SK-N-SH treated with all-trans-retinoic acid at 6 μM for 48 hours (cell line): ENCODE data around the gene BMP8B.
A peak's percentile ranks its signal among the peaks of the same experiment; 100 is the strongest.

Source experiments
- ATAC-seq: fragments of 200-7000 bp; cut with Tn5 transposase; 3 replicates; pipeline ENCODE4 v1.9.1; 2020; ENCODE audit warnings: mild to moderate bottlenecking, moderate library complexity
- ARNTL ChIP-seq: fragments of 450-650 bp; formaldehyde crosslinking; IDR thresholded peaks from 2 replicates; pipeline ENCODE4 v1.5.0; 2020; ENCODE audit warnings: low read depth, mild to moderate bottlenecking, moderate library complexity, borderline replicate concordance
- BACH2 ChIP-seq: fragments of 250-450 bp; sonication (Bioruptor Pico); IDR thresholded peaks from 2 replicates; pipeline ENCODE4 v1.9.0; 2021; ENCODE audit warnings: mild to moderate bottlenecking, borderline replicate concordance
- CREB5 ChIP-seq: fragments of 250-450 bp; sonication (Bioruptor Pico); IDR thresholded peaks from 2 replicates; pipeline ENCODE4 v1.5.1; 2020; ENCODE audit warnings: low read depth, mild to moderate bottlenecking, moderate library complexity
- CSDC2 ChIP-seq: fragments of 250-450 bp; sonication (Bioruptor Pico); IDR thresholded peaks from 2 replicates; pipeline ENCODE4 v1.5.0; 2020; ENCODE audit warnings: mild to moderate bottlenecking, moderate library complexity
- CSRNP3 ChIP-seq: fragments of 250-450 bp; sonication (Bioruptor Pico); IDR thresholded peaks from 2 replicates; pipeline ENCODE4 v1.5.1; 2021; ENCODE audit warnings: mild to moderate bottlenecking, moderate library complexity
- ESRRG ChIP-seq: fragments of 250-450 bp; sonication (Bioruptor Pico); IDR thresholded peaks from 2 replicates; pipeline ENCODE4 v1.6.1; 2021; ENCODE audit warnings: mild to moderate bottlenecking
- OSR1 ChIP-seq: fragments of 250-450 bp; sonication (Bioruptor Pico); IDR thresholded peaks from 2 replicates; pipeline ENCODE4 v1.8.0; 2022; ENCODE audit warnings: moderate library complexity, mild to moderate bottlenecking, inconsistent platforms
- PATZ1 ChIP-seq: fragments of 250-450 bp; sonication (Bioruptor Pico); IDR thresholded peaks from 2 replicates; pipeline ENCODE4 v1.8.0; 2020; ENCODE audit warnings: mild to moderate bottlenecking, moderate library complexity, borderline replicate concordance
- POU6F1 ChIP-seq: fragments of 250-450 bp; sonication (Bioruptor Pico); IDR thresholded peaks from 2 replicates; pipeline ENCODE4 v1.8.0; 2021; ENCODE audit warnings: low read depth, mild to moderate bottlenecking, moderate library complexity, borderline replicate concordance
- PPARA ChIP-seq: fragments of 250-450 bp; sonication (Bioruptor Pico); IDR thresholded peaks from 2 replicates; pipeline ENCODE4 v1.5.0; 2020; ENCODE audit warnings: mild to moderate bottlenecking, borderline replicate concordance
- RARB ChIP-seq: fragments of 250-450 bp; sonication (Bioruptor Pico); IDR thresholded peaks from 2 replicates; pipeline ENCODE4 v1.8.0; 2021; ENCODE audit warnings: mild to moderate bottlenecking, moderate library complexity
- SNAI2 ChIP-seq: fragments of 250-450 bp; sonication (Bioruptor Pico); IDR thresholded peaks from 2 replicates; pipeline ENCODE4 v1.5.0; 2020; ENCODE audit warnings: mild to moderate bottlenecking, moderate library complexity
- TCF4 ChIP-seq: fragments of 250-450 bp; sonication (Bioruptor Pico); IDR thresholded peaks from 2 replicates; pipeline ENCODE4 v1.8.0; 2021; ENCODE audit warnings: mild to moderate bottlenecking, moderate library complexity, borderline replicate concordance
- TOX ChIP-seq: fragments of 250-450 bp; sonication (Bioruptor Pico); IDR thresholded peaks from 2 replicates; pipeline ENCODE4 v1.8.0; 2021; ENCODE audit warnings: mild to moderate bottlenecking, moderate library complexity, borderline replicate concordance
- ZC3H10 ChIP-seq: fragments of 250-450 bp; sonication (Bioruptor Pico); IDR thresholded peaks from 2 replicates; pipeline ENCODE4 v1.5.1; 2021; ENCODE audit warnings: mild to moderate bottlenecking, moderate library complexity
- ZFP3 ChIP-seq: fragments of 250-450 bp; sonication (Bioruptor Pico); IDR thresholded peaks from 2 replicates; pipeline ENCODE4 v1.5.0; 2020; ENCODE audit warnings: mild to moderate bottlenecking, moderate library complexity
- ZFP30 ChIP-seq: fragments of 450-650 bp; formaldehyde crosslinking; IDR thresholded peaks from 2 replicates; pipeline ENCODE4 v1.5.0; 2022; ENCODE audit warnings: mild to moderate bottlenecking, moderate library complexity
- ZNF565 ChIP-seq: fragments of 450-650 bp; formaldehyde crosslinking; conservative IDR thresholded peaks from 2 replicates; pipeline ENCODE4 v1.5.0; 2020; ENCODE audit warnings: low read depth, mild to moderate bottlenecking, moderate library complexity
- ZNF70 ChIP-seq: fragments of 450-650 bp; formaldehyde crosslinking; IDR thresholded peaks from 2 replicates; pipeline ENCODE4 v1.5.0; 2020; ENCODE audit warnings: mild to moderate bottlenecking, moderate library complexity

The BMP8B gene

GRCh38 chr1:39721664-39722063 is 67.0 kb downstream of the BMP8B start:
- TF ChIP-seq TCF4 (CRISPR knock-in tag) (no peak), ARNTL (CRISPR knock-in tag) (no peak), RARB (CRISPR knock-in tag) (no peak), CSRNP3 (CRISPR knock-in tag) (no peak), CSDC2 (CRISPR knock-in tag) (no peak), ZC3H10 (no peak), OSR1 (CRISPR knock-in tag) (no peak), ESRRG (CRISPR knock-in tag) (no peak), ZFP30 (CRISPR knock-in tag) (no peak), TOX (no peak), POU6F1 (no peak), CREB5 (CRISPR knock-in tag) (no peak)
- ATAC-seq: no peak

GRCh38 chr1:39720094-39720999 is 68.3 kb downstream of the BMP8B start:
- peak; percentile 80 for ATAC-seq

GRCh38 chr1:39717809-39718208 is 70.9 kb downstream of the BMP8B start:
- no peak for ATAC-seq
- TF ChIP-seq ZNF70 (no peak), ZC3H10 (no peak), TCF4 (CRISPR knock-in tag) (no peak)
- TF ChIP-seq, all 23 proteins: peak for 0

More at GRCh38 chr1:39720094-39720999, 68.3 kb downstream of the BMP8B start:
- TF ChIP-seq BACH2 (CRISPR knock-in tag) (no peak), CSDC2 (CRISPR knock-in tag) (no peak), PATZ1 (CRISPR knock-in tag) (no peak), TOX (no peak), CREB5 (CRISPR knock-in tag) (no peak), ZFP30 (CRISPR knock-in tag) (no peak)

GRCh38 chr1:39713557-39713956 is 75.1 kb downstream of the BMP8B start:
- TF ChIP-seq BACH2 (CRISPR knock-in tag): no peak
- TF ChIP-seq ZNF565 (CRISPR knock-in tag): no peak
- TF ChIP-seq RARB (CRISPR knock-in tag): no peak
- no peak for TF ChIP-seq TOX
- TF ChIP-seq ZFP3 (CRISPR knock-in tag): no peak
- TF ChIP-seq SNAI2 (CRISPR knock-in tag): no peak
- no peak for TF ChIP-seq PPARA (CRISPR knock-in tag)
- TF ChIP-seq, all 23 proteins: peak for 0
- ATAC-seq: no peak
